Measurements from ENCODE around the gene NKAIN2. TPM values are rescaled to one million over a fixed set of nuclear protein-coding genes. Genes with fewer than 3 reads are reported as not detected.

NKAIN2 gene
- total and polyA plus RNA-seq, 2 donors (not counting 3 experiments of a cell fraction or from before 2014, with no cell fraction given): 0.03 TPM; not detected in 1

DNA sequence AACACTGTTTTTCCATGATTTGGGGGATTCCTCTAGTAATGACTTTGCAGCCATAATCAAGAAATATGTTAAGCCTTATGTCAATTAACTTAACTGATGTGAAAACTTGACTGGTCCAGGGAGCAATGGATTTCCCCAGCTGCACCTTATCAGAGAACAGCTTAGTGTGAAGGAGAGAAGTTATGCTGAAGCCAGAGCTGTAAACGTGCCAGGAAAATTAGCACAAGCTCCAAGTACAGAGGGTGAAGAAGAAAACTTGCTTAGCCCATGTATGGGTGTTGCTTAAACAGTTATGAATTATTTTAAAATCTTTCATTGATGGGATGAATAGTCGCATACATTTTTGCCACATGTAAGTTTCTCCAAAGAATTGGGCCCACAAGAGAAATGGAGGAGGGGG lies 943.7 kb downstream of the NKAIN2 start:
- intact Hi-C loops (cut with micrococcal nuclease) (no loop called here), dilution Hi-C loops (cut with MboI; ENCODE audit: extremely low pct_ligation_motif_present, low sequenced_read_pairs) (no loop called here)
- Histone ChIP-seq H3K27me3 (ENCODE audit: control insufficient read depth in 2 of 2, insufficient read depth in 2 of 2, low read length in 2 of 2) (no peaks in the 10 kb centered on the region), H3K4me3 (replicated peaks in 1 of 3; ENCODE audit: insufficient read depth in 1 of 3, low read depth in 1 of 3, low read length in 3 of 3) (no peak overlapping the region), H3K79me2 (ENCODE audit: control insufficient read depth, insufficient read depth, low read length) (no peaks in the 10 kb centered on the region), H3K4me2 (ENCODE audit: insufficient read depth, low read length) (no peak overlapping the region), H2AFZ (ENCODE audit: low read depth, low read length) (no peak overlapping the region), H3K9me3 (replicated peaks; ENCODE audit: control insufficient read depth, insufficient read depth, low read length) (no peaks in the 10 kb centered on the region), H3K4me1 (ENCODE audit: control insufficient read depth, extremely low read depth, insufficient read depth, low read length) (no peaks in the 10 kb centered on the region), H3K36me3 (ENCODE audit: control insufficient read depth in 2 of 2, extremely low read depth in 1 of 2, insufficient read depth in 2 of 2, low read length in 2 of 2) (no peaks in the 10 kb centered on the region), H3K27ac (ENCODE audit: insufficient read depth, low read depth, low read length) (no peak overlapping the region), H3K9ac (replicated peaks; ENCODE audit: extremely low read depth, insufficient read depth, low read length) (no peak overlapping the region), H4K20me1 (replicated peaks; ENCODE audit: control insufficient read depth, extremely low read depth, insufficient read depth, low read length) (no peaks in the 10 kb centered on the region), H3K9me1 (replicated peaks; ENCODE audit: control insufficient read depth, extremely low read depth, insufficient read depth, low read length) (no peaks in the 10 kb centered on the region)
- FAIRE-seq (no peak), DNase-seq (ENCODE audit: low read depth, low spot score) (no peak)
- ChIA-PET POLR2A (no interaction called here), CTCF (no interaction called here)
- TF ChIP-seq GATA2 (IDR thresholded peaks at IDR 0.05; ENCODE audit: insufficient read depth, insufficient read length, low read depth, low read length) (no peak), EZH2 (IDR thresholded peaks at IDR 0.05; ENCODE audit: borderline replicate concordance, low read depth, low read length, severe bottlenecking) (no peak), MYC (IDR thresholded peaks at IDR 0.05; ENCODE audit: low read depth, low read length) (no peak), JUN (IDR thresholded peaks at IDR 0.05; ENCODE audit: borderline replicate concordance, insufficient read depth, insufficient read length, low read depth) (no peak), FOS (IDR thresholded peaks at IDR 0.05; ENCODE audit: borderline replicate concordance, insufficient read depth, low read length) (no peak), POLR2AphosphoS5 (IDR thresholded peaks at IDR 0.05; ENCODE audit: insufficient read depth, low read depth, low read length) (no peak), POLR2A (IDR thresholded peaks at IDR 0.05; ENCODE audit: low read depth, low read length) (no peak)
- TF ChIP-seq, protein P1, sequence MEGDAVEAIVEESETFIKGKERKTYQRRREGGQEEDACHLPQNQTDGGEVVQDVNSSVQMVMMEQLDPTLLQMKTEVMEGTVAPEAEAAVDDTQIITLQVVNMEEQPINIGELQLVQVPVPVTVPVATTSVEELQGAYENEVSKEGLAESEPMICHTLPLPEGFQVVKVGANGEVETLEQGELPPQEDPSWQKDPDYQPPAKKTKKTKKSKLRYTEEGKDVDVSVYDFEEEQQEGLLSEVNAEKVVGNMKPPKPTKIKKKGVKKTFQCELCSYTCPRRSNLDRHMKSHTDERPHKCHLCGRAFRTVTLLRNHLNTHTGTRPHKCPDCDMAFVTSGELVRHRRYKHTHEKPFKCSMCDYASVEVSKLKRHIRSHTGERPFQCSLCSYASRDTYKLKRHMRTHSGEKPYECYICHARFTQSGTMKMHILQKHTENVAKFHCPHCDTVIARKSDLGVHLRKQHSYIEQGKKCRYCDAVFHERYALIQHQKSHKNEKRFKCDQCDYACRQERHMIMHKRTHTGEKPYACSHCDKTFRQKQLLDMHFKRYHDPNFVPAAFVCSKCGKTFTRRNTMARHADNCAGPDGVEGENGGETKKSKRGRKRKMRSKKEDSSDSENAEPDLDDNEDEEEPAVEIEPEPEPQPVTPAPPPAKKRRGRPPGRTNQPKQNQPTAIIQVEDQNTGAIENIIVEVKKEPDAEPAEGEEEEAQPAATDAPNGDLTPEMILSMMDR (IDR thresholded peaks at IDR 0.05; ENCODE audit: extremely low read depth in 1 of 2, insufficient read depth in 1 of 2, low read depth in 1 of 2, low read length in 2 of 2): no peak
- TF ChIP-seq, protein P2, sequence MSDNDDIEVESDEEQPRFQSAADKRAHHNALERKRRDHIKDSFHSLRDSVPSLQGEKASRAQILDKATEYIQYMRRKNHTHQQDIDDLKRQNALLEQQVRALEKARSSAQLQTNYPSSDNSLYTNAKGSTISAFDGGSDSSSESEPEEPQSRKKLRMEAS (IDR thresholded peaks at IDR 0.05; ENCODE audit: insufficient read depth, insufficient read length): no peak
- BruUV-seq (replicated peaks): no TSS peak
